NCI-H2196 treated with DMSO at 0.1 percent for 48 hours (cell line): ENCODE results near the gene ITSN2.

Source experiments
- DNase-seq: peaks from one replicate; lab custom pipeline; 2025; ENCODE audit not compliant: unreplicated experiment; lab: John Stamatoyannopoulos, UW

Gene ITSN2

GRCh38 chr2:24272161-24272802 is 88.1 kb downstream of the ITSN2 start:
- no peak for DNase-seq

GRCh38 chr2:24269265-24269664 is 91.1 kb downstream of the ITSN2 start:
- no peak for DNase-seq

GRCh38 chr2:24265212-24265611 is 95.1 kb downstream of the ITSN2 start:
- no peak for DNase-seq

GRCh38 chr2:24262421-24262970 is 97.8 kb downstream of the ITSN2 start:
- no peak for DNase-seq

- no peak for DNase-seq
Measured at GRCh38 chr2:24261441-24261840, 98.9 kb downstream of the ITSN2 start.

GRCh38 chr2:24259316-24259715 is 101.0 kb downstream of the ITSN2 start:
- no peak for DNase-seq

GRCh38 chr2:24258718-24259117 is 101.6 kb downstream of the ITSN2 start:
- no peak for DNase-seq

- no peak for DNase-seq
Measured at GRCh38 chr2:24253303-24253919, 106.9 kb downstream of the ITSN2 start.

- DNase-seq: no peak
Measured at GRCh38 chr2:24247592-24247991, 112.7 kb downstream of the ITSN2 start.

- no peak for DNase-seq
Measured at GRCh38 chr2:24247164-24247563, 113.2 kb downstream of the ITSN2 start.

GRCh38 chr2:24245986-24246776 is 114.2 kb downstream of the ITSN2 start:
- DNase-seq: no peak

GRCh38 chr2:24241528-24241927 is 118.8 kb downstream of the ITSN2 start:
- no peak for DNase-seq

GRCh38 chr2:24239553-24239952 is 120.8 kb downstream of the ITSN2 start:
- no peak for DNase-seq

- DNase-seq: peak; percentile 14
Measured at GRCh38 chr2:24238158-24238557, 122.2 kb downstream of the ITSN2 start.

GRCh38 chr2:24237313-24237712 is 123.0 kb downstream of the ITSN2 start:
- DNase-seq: no peak

- DNase-seq: no peak
Measured at GRCh38 chr2:24233321-24233720, 127.0 kb downstream of the ITSN2 start.

GRCh38 chr2:24231461-24231881 is 128.9 kb downstream of the ITSN2 start:
- no peak for DNase-seq

- DNase-seq: peak; percentile 16
Measured at GRCh38 chr2:24228470-24228869, 131.9 kb downstream of the ITSN2 start.

- no peak for DNase-seq
Measured at GRCh38 chr2:24225499-24226242, 134.7 kb downstream of the ITSN2 start.

GRCh38 chr2:24222946-24223345 is 137.4 kb downstream of the ITSN2 start:
- no peak for DNase-seq
